HEK293T (cell line): Measurements from ENCODE around the gene YBEY.

Source experiments
- BHLHE40 ChIP-seq: fragments of 450-650 bp; IDR thresholded peaks from 2 replicates; pipeline ENCODE4 v1.6.1; 2016; ENCODE audit warnings: mild to moderate bottlenecking, moderate library complexity, borderline replicate concordance
- HDGF ChIP-seq: fragments of 450-650 bp; IDR thresholded peaks from 2 replicates; pipeline ENCODE4 v1.6.1; 2017; ENCODE audit warnings: antibody characterized with exemption, borderline replicate concordance

DNA sequence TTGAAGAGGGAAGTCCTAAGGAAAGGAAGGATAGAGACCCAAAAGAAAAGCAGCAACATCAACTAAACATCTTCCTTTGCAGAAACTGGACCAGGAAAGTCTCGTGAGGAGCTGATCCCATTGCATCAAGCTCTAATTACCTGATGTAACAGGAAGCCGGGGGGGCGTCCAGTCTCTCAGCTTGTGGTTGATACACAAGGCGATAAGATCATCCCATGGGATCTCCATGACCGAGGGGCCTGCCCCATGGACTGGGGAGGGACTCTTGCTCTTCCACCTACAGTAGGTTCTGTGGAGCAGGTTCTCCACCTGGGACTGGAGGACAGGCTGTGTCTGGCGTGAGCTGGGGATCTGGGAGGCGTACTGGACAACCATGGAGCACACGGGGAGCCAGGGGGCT is 42.8 kb upstream of the YBEY start:
- TF ChIP-seq BHLHE40 (no peak), HDGF (no peak)
